Stimulated activated CD4-positive, alpha-beta T cell treated with anti-CD3 and anti-CD28 coated beads, Interleukin-2, amount 100 ng/mL, for 24 hours (primary cell): ENCODE results near the gene VSIG10.
A peak's percentile ranks its signal among the peaks of the same experiment; 100 is the strongest.
"Not testable (repeated sequence)": the region's sequence is repeated elsewhere in the genome, so short reads cannot be mapped to it uniquely, and the experiment has no call there.

Experiments
- DNase-seq, 2 donors: peaks; one replicate each; pipeline ENCODE4 v3.0.0-alpha.2; 2020

Gene VSIG10

GRCh38 chr12:118032188-118032587, 71.6 kb downstream of the VSIG10 start:
- DNase-seq, result no peak

GRCh38 chr12:118029166-118029565, 74.6 kb downstream of the VSIG10 start:
- DNase-seq, result no peak

- no peak for DNase-seq
Observed at GRCh38 chr12:118025168-118025567, 78.6 kb downstream of the VSIG10 start.

GRCh38 chr12:118023301-118023860, 80.4 kb downstream of the VSIG10 start:
- DNase-seq, result no peak

GRCh38 chr12:118022728-118023109, 81.1 kb downstream of the VSIG10 start:
- no peak for DNase-seq

- not testable (repeated sequence) for DNase-seq
Observed at GRCh38 chr12:118022097-118022727, 81.6 kb downstream of the VSIG10 start.

- no peak for DNase-seq
Observed at GRCh38 chr12:118020036-118020435, 83.8 kb downstream of the VSIG10 start.

GRCh38 chr12:118017926-118018325, 85.9 kb downstream of the VSIG10 start:
- no peak for DNase-seq

- peak; percentile 98 to 99 for DNase-seq
Observed at GRCh38 chr12:118016424-118017264, 87.2 kb downstream of the VSIG10 start, which contains the start of gene RFC5. Gene RFC5, plus strand, starts transcription at chr12:118016703. Its CDS starts 125 bp downstream, at chr12:118016828.

GRCh38 chr12:118015944-118016343, 87.9 kb downstream of the VSIG10 start:
- DNase-seq, result no peak

- no peak for DNase-seq
Observed at GRCh38 chr12:118015306-118015705, 88.5 kb downstream of the VSIG10 start.
